ENCODE measurements around the gene TLK1. TPM values are rescaled to one million over a fixed set of nuclear protein-coding genes. Genes with fewer than 3 reads are reported as not detected.

Gene TLK1
- total RNA-seq, 2 experiments from 2014 or later: 29.7 to 150 TPM

DNA sequence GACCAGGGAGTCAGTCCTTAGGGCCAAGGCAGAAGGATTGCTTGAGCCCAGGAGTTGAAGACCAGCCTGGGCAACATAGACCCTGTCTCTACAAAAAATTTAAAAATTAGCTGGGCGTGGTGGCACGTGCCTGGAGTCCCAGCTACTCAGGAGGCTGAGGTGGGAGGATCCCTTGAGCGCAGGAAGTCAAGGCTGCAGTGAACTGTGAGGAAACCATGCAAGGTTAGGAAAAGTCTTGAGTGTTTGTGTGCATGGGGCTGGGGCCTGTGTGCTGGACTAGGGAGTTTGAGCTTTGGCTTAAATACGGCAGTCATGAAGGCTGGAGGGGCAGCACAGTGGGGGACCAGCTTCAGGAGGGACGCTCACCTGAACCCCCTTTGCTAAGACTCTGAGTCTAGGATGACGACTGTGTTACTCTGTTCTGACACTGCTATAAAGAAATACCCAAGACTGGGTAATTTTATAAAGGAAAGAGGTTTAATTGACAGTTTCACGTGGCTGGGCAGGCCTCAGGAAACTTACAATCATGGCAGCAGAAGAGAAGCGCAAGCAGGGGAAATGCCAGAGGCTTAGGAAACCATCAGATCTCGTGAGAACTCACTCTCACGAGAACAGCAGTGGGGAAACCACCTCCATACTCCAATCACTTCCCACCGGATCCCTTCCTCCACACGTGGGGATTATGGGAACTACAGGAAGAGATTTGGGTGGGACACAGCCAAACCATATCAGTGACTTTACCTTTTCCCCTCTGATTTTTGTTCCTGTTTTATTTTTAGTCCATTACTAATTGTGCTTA is 192.3 kb downstream of the TLK1 start:
- Histone ChIP-seq H3K9me3 (ENCODE audit: low read length) (no peaks in the 10 kb centered on the region), H3K4me3 (ENCODE audit: low read depth, low read length, poor library complexity, severe bottlenecking) (no peak overlapping the region), H3K79me2 (ENCODE audit: insufficient read depth, low read depth, low read length) (no peaks in the 10 kb centered on the region), H3K9me2 (ENCODE audit: insufficient read depth, low read length) (no peaks in the 10 kb centered on the region), H2AFZ (ENCODE audit: low read length) (no peak overlapping the region), H3K36me3 (ENCODE audit: insufficient read depth, low read length) (peaks cover 56% of the 10 kb centered on the region), H3K4me2 (ENCODE audit: low read length) (no peak overlapping the region), H4K20me1 (ENCODE audit: insufficient read depth, low read length) (no peaks in the 10 kb centered on the region), H3K27ac (ENCODE audit: low read depth, low read length, poor library complexity, severe bottlenecking) (no peak overlapping the region), H3K4me1 (ENCODE audit: insufficient read depth, low read length, poor library complexity, severe bottlenecking) (peaks cover 10% of the 10 kb centered on the region)
- no peak for DNase-seq (ENCODE audit: low spot score)
- CTCF ChIA-PET (ENCODE audit: unreplicated experiment): no interaction called here
- intact Hi-C loops (cut with micrococcal nuclease; ENCODE audit: unreplicated experiment): no loop called here
- POLR2A ChIA-PET: interaction anchor here (0.6 to 1.0 kb wide), 3 partner anchors 8 to 621 kb away, joined by 3 to 4 read pairs (median 3); no protein-coding TSS in a partner anchor
- TF ChIP-seq EZH2phosphoT487 (IDR thresholded peaks at IDR 0.05; ENCODE audit: borderline replicate concordance, low read depth, low read length) (no peak), CTCF (conservative IDR thresholded peaks at IDR 0.05; ENCODE audit: low read length) (no peak)
- BruUV-seq (replicated peaks): no TSS peak

DNA sequence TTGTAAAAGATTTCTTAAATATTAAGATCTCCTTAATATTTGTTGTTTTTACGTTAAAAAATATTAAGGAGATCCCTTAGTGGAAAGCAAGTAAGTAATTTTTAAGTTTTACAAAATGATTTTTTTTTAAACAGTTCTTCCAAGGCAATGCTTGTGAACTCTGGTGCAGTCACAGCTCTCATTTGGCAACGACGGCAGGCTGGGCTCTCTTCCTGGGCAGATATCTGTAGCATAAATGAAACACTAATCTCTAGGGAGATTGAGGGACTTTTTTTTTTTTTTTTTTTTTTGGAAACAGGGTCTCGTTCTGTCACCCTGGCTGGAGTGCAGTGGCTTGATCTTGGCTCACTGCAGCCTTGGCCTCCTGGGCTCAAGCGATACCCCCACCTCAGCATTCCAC is 193.1 kb downstream of the TLK1 start:
- Histone ChIP-seq H3K9me3 (ENCODE audit: low read length) (no peaks in the 10 kb centered on the region), H3K79me2 (ENCODE audit: insufficient read depth, low read depth, low read length) (no peaks in the 10 kb centered on the region), H3K4me1 (ENCODE audit: insufficient read depth, low read length, poor library complexity, severe bottlenecking) (peaks cover 4% of the 10 kb centered on the region), H4K20me1 (ENCODE audit: insufficient read depth, low read length) (no peaks in the 10 kb centered on the region), H2AFZ (ENCODE audit: low read length) (no peak overlapping the region), H3K4me2 (ENCODE audit: low read length) (no peak overlapping the region), H3K36me3 (ENCODE audit: insufficient read depth, low read length) (peaks cover 62% of the 10 kb centered on the region), H3K9me2 (ENCODE audit: insufficient read depth, low read length) (no peaks in the 10 kb centered on the region), H3K27ac (ENCODE audit: low read depth, low read length, poor library complexity, severe bottlenecking) (no peak overlapping the region), H3K4me3 (ENCODE audit: low read depth, low read length, poor library complexity, severe bottlenecking) (no peak overlapping the region)
- no peak for DNase-seq (ENCODE audit: low spot score)
- intact Hi-C loops (cut with micrococcal nuclease; ENCODE audit: unreplicated experiment): no loop called here
- CTCF ChIA-PET (ENCODE audit: unreplicated experiment): no interaction called here
- POLR2A ChIA-PET: interaction anchor here (0.6 kb wide), 2 partner anchors 14 to 59 kb away, joined by 3 to 4 read pairs; no protein-coding TSS in a partner anchor
- TF ChIP-seq EZH2phosphoT487 (IDR thresholded peaks at IDR 0.05; ENCODE audit: borderline replicate concordance, low read depth, low read length) (no peak), CTCF (conservative IDR thresholded peaks at IDR 0.05; ENCODE audit: low read length) (no peak)
- BruUV-seq (replicated peaks): no TSS peak
